KBM-7 (cell line): ENCODE measurements around the gene EHD1.

Source experiments
- DNase-seq: peaks from one replicate; pipeline ENCODE4 v3.0.0-alpha.2; 2015
- in situ Hi-C: fragments of 300-500 bp; cut with MboI; formaldehyde crosslinking; loops from 2 replicates; pipeline ENCODE4 v1.14.3; 2020; ENCODE audit warnings: low sequenced_read_pairs, low pct_unique_long_range_greater_than_20kb, mixed read lengths

Gene EHD1

GRCh38 chr11:64893194-64894069, 15.0 kb upstream of the EHD1 start:
- DNase-seq = no peak
- in situ Hi-C loops = no loop called here

GRCh38 chr11:64892838-64893193, 14.4 kb upstream of the EHD1 start:
- in situ Hi-C loops = no loop called here
- DNase-seq = no peak

- in situ Hi-C loops = no loop called here
- DNase-seq = no peak
Measured at GRCh38 chr11:64892411-64892831, 14.0 kb upstream of the EHD1 start.

GRCh38 chr11:64891880-64892279, 13.5 kb upstream of the EHD1 start:
- no peak for DNase-seq
- in situ Hi-C loops = no loop called here

- no peak for DNase-seq
- in situ Hi-C loops = no loop called here
Measured at GRCh38 chr11:64891215-64891848, 12.9 kb upstream of the EHD1 start.

GRCh38 chr11:64890522-64890939, 12.1 kb upstream of the EHD1 start:
- no peak for DNase-seq

GRCh38 chr11:64888729-64889511, 10.5 kb upstream of the EHD1 start:
- in situ Hi-C loops = no loop called here
- peak; percentile 24 for DNase-seq

More at GRCh38 chr11:64890522-64890939, 12.1 kb upstream of the EHD1 start:
- in situ Hi-C loops = no loop called here

- no peak for DNase-seq
- in situ Hi-C loops = no loop called here
Measured at GRCh38 chr11:64888406-64888728, 9.9 kb upstream of the EHD1 start.

GRCh38 chr11:64887757-64888405, 9.5 kb upstream of the EHD1 start:
- peak; percentile 84 for DNase-seq
- in situ Hi-C loops = no loop called here

- in situ Hi-C loops = no loop called here
- DNase-seq = no peak
Measured at GRCh38 chr11:64887234-64887756, 8.9 kb upstream of the EHD1 start.

GRCh38 chr11:64885367-64886286, 7.2 kb upstream of the EHD1 start:
- in situ Hi-C loops = no loop called here
- DNase-seq = peak; percentile 15

- no peak for DNase-seq
- in situ Hi-C loops = no loop called here
Measured at GRCh38 chr11:64884019-64884418, 5.6 kb upstream of the EHD1 start.

- in situ Hi-C loops = no loop called here
- DNase-seq = no peak
Measured at GRCh38 chr11:64883575-64883974, 5.2 kb upstream of the EHD1 start.

GRCh38 chr11:64882243-64882642, 3.8 kb upstream of the EHD1 start:
- in situ Hi-C loops = no loop called here
- DNase-seq = no peak

- no peak for DNase-seq
- in situ Hi-C loops = no loop called here
Measured at GRCh38 chr11:64881476-64881875, 3.1 kb upstream of the EHD1 start.

GRCh38 chr11:64880240-64881001, 2.0 kb upstream of the EHD1 start:
- in situ Hi-C loops = no loop called here
- DNase-seq = no peak

GRCh38 chr11:64879244-64879900, 951 bp upstream of the EHD1 start:
- in situ Hi-C loops = no loop called here
- DNase-seq = peak; percentile 44
